Measurements from ENCODE around the gene DEAF1.

The DEAF1 gene

GRCh38 chr11:643366-643765 lies 51.7 kb downstream of the DEAF1 start:
- DNase-seq (ENCODE audit: low read depth) = no peak

- no peak for DNase-seq (ENCODE audit: low read depth)
Observed at GRCh38 chr11:641806-642370, 53.1 kb downstream of the DEAF1 start.

- DNase-seq (ENCODE audit: low read depth) = no peak
Observed at GRCh38 chr11:640021-640706, 54.9 kb downstream of the DEAF1 start.

GRCh38 chr11:639332-639955 lies 55.6 kb downstream of the DEAF1 start:
- no peak for DNase-seq (ENCODE audit: low read depth)

- DNase-seq (ENCODE audit: low read depth) = no peak
Observed at GRCh38 chr11:638631-639331, 56.2 kb downstream of the DEAF1 start.

GRCh38 chr11:637593-638521 lies 57.2 kb downstream of the DEAF1 start:
- no peak for DNase-seq (ENCODE audit: low read depth)

GRCh38 chr11:637333-637592 lies 57.8 kb downstream of the DEAF1 start:
- DNase-seq (ENCODE audit: low read depth) = no peak

GRCh38 chr11:636511-637332 lies 58.3 kb downstream of the DEAF1 start, which contains the start of gene DRD4:
Gene DRD4, plus strand, starts transcription at chr11:637269. Its CDS starts 36 bp downstream, at chr11:637305.
- no peak for DNase-seq (ENCODE audit: low read depth)

- no peak for DNase-seq (ENCODE audit: low read depth)
Observed at GRCh38 chr11:635945-636510, 59.0 kb downstream of the DEAF1 start.

- DNase-seq (ENCODE audit: low read depth) = no peak
Observed at GRCh38 chr11:630871-631270, 64.2 kb downstream of the DEAF1 start.

GRCh38 chr11:629237-629583 lies 65.8 kb downstream of the DEAF1 start:
- no peak for DNase-seq (ENCODE audit: low read depth)

GRCh38 chr11:628056-628455 lies 67.0 kb downstream of the DEAF1 start:
- no peak for DNase-seq (ENCODE audit: low read depth)

- DNase-seq (ENCODE audit: low read depth) = no peak
Observed at GRCh38 chr11:627308-627576, 67.8 kb downstream of the DEAF1 start.

GRCh38 chr11:626475-627307 lies 68.3 kb downstream of the DEAF1 start, which contains the start of gene SCT:
Gene SCT, minus strand, starts transcription at chr11:627181. Its CDS starts 38 bp downstream, at chr11:627143.
- DNase-seq (ENCODE audit: low read depth) = no peak

- DNase-seq (ENCODE audit: low read depth) = no peak
Observed at GRCh38 chr11:625636-626268, 69.3 kb downstream of the DEAF1 start.

GRCh38 chr11:624705-625635 lies 70.1 kb downstream of the DEAF1 start, which contains the start of gene CDHR5:
Gene CDHR5, minus strand, starts transcription at chr11:624955. Its CDS starts 53 bp downstream, at chr11:624902.
- no peak for DNase-seq (ENCODE audit: low read depth)

- no peak for DNase-seq (ENCODE audit: low read depth)
Observed at GRCh38 chr11:623999-624704, 70.9 kb downstream of the DEAF1 start.

All from stimulated activated CD8-positive, alpha-beta memory T cell treated with anti-CD3 and anti-CD28 coated beads, Interleukin-4, amount 100 ng/mL, for 24 hours (primary cell).